BJ (cell line): ENCODE data around the gene NNMT. TPM values are rescaled to one million over a fixed set of nuclear protein-coding genes. Genes with fewer than 3 reads are reported as not detected.

Source experiments
- CTCF ChIA-PET: fragments of 350-600 bp; formaldehyde crosslinking; extraction: SDS; loops from one replicate; lab custom pipeline; 2021; ENCODE audit warnings: antibody characterized with exemption, inconsistent platforms; lab: Yijun Ruan, JAX
- POLR2A ChIA-PET: fragments of 300-600 bp; sonication (Branson Sonifier 250); formaldehyde crosslinking; extraction: SDS; loops from one replicate; lab custom pipeline; 2021; ENCODE audit warnings: antibody characterized with exemption; lab: Charles Lee
- DNase-seq: peaks from one replicate; pipeline ENCODE4 v3.0.0-alpha.2; 2011; ENCODE audit warnings: low read depth
- H3K27me3 ChIP-seq: 2 replicates; pipeline ENCODE4 v1.6.0; 2011; ENCODE audit warnings: low read length; ENCODE audit not compliant: control insufficient read depth, insufficient read depth
- H3K36me3 ChIP-seq: 2 replicates; pipeline ENCODE4 v1.5.1; 2011; ENCODE audit warnings: low read length; ENCODE audit not compliant: control insufficient read depth, insufficient read depth
- H3K4me3 ChIP-seq: 2 replicates; pipeline ENCODE4 v1.5.1; 2011; ENCODE audit warnings: low read depth, mild to moderate bottlenecking, control low read depth, low read length
- polyA plus RNA-seq: library from polyadenylated mRNA; depleted of rRNA; stranded (reverse); fragments of >200 nt; gene quantifications from 2 replicates; pipeline ENCODE4 v1.2.3, GENCODE V29; 2011
- TF ChIP-seq, protein P1 (sequence below): IDR thresholded peaks from 2 replicates; pipeline ENCODE4 v1.5.1; 2011; ENCODE audit warnings: low read depth, mild to moderate bottlenecking, control low read depth, inconsistent platforms, low read length, moderate library complexity; ENCODE audit not compliant: insufficient read depth

NNMT gene
- polyA plus RNA-seq, 1 experiment, result 724 TPM

- ChIA-PET CTCF (interaction anchor here (0.9 to 6.2 kb wide), 2 partner anchors 9 to 216 kb away, joined by 3 to 56 read pairs; no protein-coding TSS in a partner anchor), POLR2A (no interaction called here)
- no peaks in the 10 kb centered on the region for H3K36me3 ChIP-seq
- H3K27me3 ChIP-seq, result no peaks in the 10 kb centered on the region; the same call in 1 of the 2 replicates
- TF ChIP-seq, protein P1, sequence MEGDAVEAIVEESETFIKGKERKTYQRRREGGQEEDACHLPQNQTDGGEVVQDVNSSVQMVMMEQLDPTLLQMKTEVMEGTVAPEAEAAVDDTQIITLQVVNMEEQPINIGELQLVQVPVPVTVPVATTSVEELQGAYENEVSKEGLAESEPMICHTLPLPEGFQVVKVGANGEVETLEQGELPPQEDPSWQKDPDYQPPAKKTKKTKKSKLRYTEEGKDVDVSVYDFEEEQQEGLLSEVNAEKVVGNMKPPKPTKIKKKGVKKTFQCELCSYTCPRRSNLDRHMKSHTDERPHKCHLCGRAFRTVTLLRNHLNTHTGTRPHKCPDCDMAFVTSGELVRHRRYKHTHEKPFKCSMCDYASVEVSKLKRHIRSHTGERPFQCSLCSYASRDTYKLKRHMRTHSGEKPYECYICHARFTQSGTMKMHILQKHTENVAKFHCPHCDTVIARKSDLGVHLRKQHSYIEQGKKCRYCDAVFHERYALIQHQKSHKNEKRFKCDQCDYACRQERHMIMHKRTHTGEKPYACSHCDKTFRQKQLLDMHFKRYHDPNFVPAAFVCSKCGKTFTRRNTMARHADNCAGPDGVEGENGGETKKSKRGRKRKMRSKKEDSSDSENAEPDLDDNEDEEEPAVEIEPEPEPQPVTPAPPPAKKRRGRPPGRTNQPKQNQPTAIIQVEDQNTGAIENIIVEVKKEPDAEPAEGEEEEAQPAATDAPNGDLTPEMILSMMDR, result no peak
- no peak for DNase-seq
- no peak overlapping the region for H3K4me3 ChIP-seq
Observed at GRCh38 chr11:114251815-114252337, 44.3 kb upstream of the NNMT start.

GRCh38 chr11:114252767-114253166, 43.4 kb upstream of the NNMT start:
- DNase-seq, result no peak
- TF ChIP-seq, protein P1, result no peak
- ChIA-PET POLR2A (no interaction called here), CTCF (interaction anchor here (1.0 to 6.2 kb wide), 3 partner anchors 9 to 14 kb away, joined by 3 to 56 read pairs (median 4); no protein-coding TSS in a partner anchor)
- Histone ChIP-seq H3K4me3 (no peak overlapping the region), H3K27me3 (peaks cover 3% of the 10 kb centered on the region), H3K36me3 (no peaks in the 10 kb centered on the region)

DNA sequence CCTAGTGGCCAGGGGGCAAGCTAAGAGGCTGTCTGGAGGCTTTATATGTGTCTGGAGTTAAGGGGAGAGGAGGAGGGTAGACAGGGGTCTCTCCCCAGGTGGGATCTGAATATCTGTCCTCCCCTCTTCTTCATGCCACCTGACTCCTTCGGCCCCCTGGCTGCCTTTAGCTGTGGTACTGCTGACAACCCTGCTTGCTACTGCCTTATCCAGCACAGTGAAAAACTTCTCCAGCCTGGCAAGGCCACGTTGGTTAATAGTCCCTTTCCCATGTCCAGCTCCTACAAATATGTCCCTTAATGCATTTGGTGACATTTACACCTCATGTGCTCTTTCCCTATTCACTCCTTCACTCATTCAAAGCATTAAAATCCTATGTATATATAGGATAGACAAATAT, 42.4 kb upstream of the NNMT start:
- DNase-seq, result no peak
- ChIA-PET CTCF (interaction anchor here (1.0 to 2.2 kb wide), 4 partner anchors 9 to 357 kb away, joined by 3 to 9 read pairs (median 4); no protein-coding TSS in a partner anchor), POLR2A (no interaction called here)
- H3K4me3 ChIP-seq, result no peak overlapping the region
- H3K27me3 ChIP-seq, result peaks cover 4% of the 10 kb centered on the region
- TF ChIP-seq, protein P1, result no peak
- no peaks in the 10 kb centered on the region for H3K36me3 ChIP-seq

DNA sequence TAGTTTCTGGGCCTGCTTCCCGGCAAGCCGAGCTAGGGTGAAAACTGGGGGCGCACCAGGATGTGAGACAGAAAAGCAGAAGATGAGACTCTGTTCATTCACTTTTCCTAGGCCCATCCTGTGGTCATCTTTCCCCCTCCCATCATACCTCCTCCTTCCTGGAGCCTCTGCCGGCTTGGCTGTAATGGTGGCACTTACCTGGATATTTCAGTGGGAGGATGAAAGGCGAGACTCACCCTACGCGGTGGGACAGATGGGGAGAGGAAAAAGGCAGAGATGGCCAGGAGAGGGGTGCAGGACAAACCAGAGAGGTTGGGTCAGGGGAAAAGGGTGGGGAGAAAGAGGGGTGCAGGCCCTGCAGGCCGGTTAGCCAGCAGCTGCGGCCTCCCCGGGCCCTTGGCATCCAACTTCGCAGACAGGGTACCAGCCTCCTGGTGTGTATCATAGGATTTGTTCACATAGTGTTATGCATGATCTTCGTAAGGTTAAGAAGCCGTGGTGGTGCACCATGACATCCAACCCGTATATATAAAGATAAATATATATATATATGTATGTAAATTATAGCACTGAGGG, 41.5 kb upstream of the NNMT start:
- DNase-seq, result no peak
- TF ChIP-seq, protein P1, result no peak
- H3K27me3 ChIP-seq, result peaks cover 4% of the 10 kb centered on the region
- ChIA-PET POLR2A (no interaction called here), CTCF (interaction anchor here (1.0 to 2.2 kb wide), 3 partner anchors 8 to 358 kb away, joined by 4 to 9 read pairs (median 5); no protein-coding TSS in a partner anchor)
- no peak overlapping the region for H3K4me3 ChIP-seq
- H3K36me3 ChIP-seq, result no peaks in the 10 kb centered on the region

DNA sequence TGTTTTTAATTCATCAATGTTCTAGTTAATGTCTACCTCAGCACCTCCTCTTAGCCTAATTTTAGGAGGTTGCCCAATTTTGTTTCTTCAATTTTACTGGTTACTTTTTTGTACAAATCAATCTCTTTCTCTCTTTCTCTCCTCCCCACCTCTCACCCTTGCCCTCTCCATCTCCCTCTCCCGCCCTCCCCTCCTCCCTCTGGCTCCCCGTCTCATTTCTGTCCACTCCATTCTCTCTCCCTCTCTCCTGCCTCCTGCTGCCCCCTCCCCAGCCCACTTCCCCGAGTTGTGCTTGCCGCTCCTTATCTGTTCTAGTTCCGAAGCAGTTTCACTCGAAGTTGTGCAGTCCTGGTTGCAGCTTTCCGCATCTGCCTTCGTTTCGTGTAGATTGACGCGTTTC, 40.9 kb upstream of the NNMT start:
- Histone ChIP-seq H3K4me3 (no peak overlapping the region), H3K36me3 (no peaks in the 10 kb centered on the region), H3K27me3 (peaks cover 4% of the 10 kb centered on the region)
- DNase-seq, result no peak
- POLR2A ChIA-PET, result no interaction called here
- TF ChIP-seq, protein P1, result no peak
- CTCF ChIA-PET, result interaction anchor here (2.2 kb wide), 1 partner anchor 359 kb away, joined by 9 read pairs; no protein-coding TSS in a partner anchor
